H1 (cell line): ENCODE results near the gene TTC34. TPM values are rescaled to one million over a fixed set of nuclear protein-coding genes. Genes with fewer than 3 reads are reported as not detected.

Source experiments
- CTCF ChIA-PET: fragments of 300-600 bp; sonication (Branson Sonifier 250); formaldehyde crosslinking; loops from one replicate; lab custom pipeline; 2021; ENCODE audit not compliant: partially characterized antibody; lab: Charles Lee
- POLR2A ChIA-PET: fragments of 300-600 bp; sonication (Branson Sonifier 250); formaldehyde crosslinking; loops from one replicate; lab custom pipeline; 2021; ENCODE audit warnings: inconsistent platforms; ENCODE audit not compliant: partially characterized antibody; lab: Charles Lee
- DNase-seq, 2 experiments: peaks; one replicate each; pipeline versions ENCODE4 v3.0.0 to v3.0.0-alpha.2; 2010 to 2022; ENCODE audit warnings: low spot score in 2 of 2, low read depth in 1 of 2, mixed read lengths in 1 of 2
- FAIRE-seq: peaks from 2 replicates; lab custom pipeline; 2011; peaks lifted over from hg19 to GRCh38; lab: Jason Lieb, UNC
- H2AFZ ChIP-seq: 2 replicates; pipeline ENCODE4 v1.8.1; 2012; ENCODE audit warnings: low read length, inconsistent platforms
- H2AK5ac ChIP-seq: 2 replicates; pipeline ENCODE4 v1.6.1; 2013; ENCODE audit warnings: low read depth, low read length
- H2BK120ac ChIP-seq: replicated peaks from 2 replicates; pipeline ENCODE3; 2013; ENCODE audit warnings: low read depth, low read length, inconsistent platforms
- H2BK12ac ChIP-seq: 2 replicates; pipeline ENCODE4 v1.6.1; 2013; ENCODE audit warnings: low read depth, low read length
- H2BK15ac ChIP-seq: 2 replicates; pipeline ENCODE4 v1.6.1; 2013; ENCODE audit warnings: low read length
- H2BK20ac ChIP-seq: 2 replicates; pipeline ENCODE4 v1.6.1; 2013; ENCODE audit warnings: low read length
- H2BK5ac ChIP-seq: 2 replicates; pipeline ENCODE4 v1.6.1; 2013; ENCODE audit warnings: low read depth, low read length
- H3K14ac ChIP-seq: 2 replicates; pipeline ENCODE4 v1.6.1; 2013; ENCODE audit warnings: inconsistent platforms; ENCODE audit not compliant: insufficient read length
- H3K18ac ChIP-seq: 2 replicates; pipeline ENCODE4 v1.6.1; 2013; ENCODE audit warnings: low read length; ENCODE audit errors: extremely low read depth
- H3K23ac ChIP-seq: 2 replicates; pipeline ENCODE4 v1.6.1; 2013; ENCODE audit warnings: inconsistent platforms; ENCODE audit not compliant: insufficient read length
- H3K23me2 ChIP-seq: 2 replicates; pipeline ENCODE4 v1.6.1; 2013; ENCODE audit warnings: low read depth, low read length
- H3K27ac ChIP-seq: 2 replicates; pipeline ENCODE4 v1.6.1; 2011; ENCODE audit warnings: low read depth, low read length, inconsistent platforms
- H3K27me3 ChIP-seq, 4 experiments: replicated peaks in 1 of 4; 1 replicate in 1 of 4; 2 replicates in 3 of 4; pipeline versions ENCODE4 v1.6.1 to v1.8.1; 2011 to 2013; ENCODE audit warnings: low read length in 3 of 4, mild to moderate bottlenecking in 3 of 4, inconsistent platforms in 2 of 4, mixed read lengths in 2 of 4, moderate library complexity in 1 of 4; ENCODE audit not compliant: control insufficient read depth in 3 of 4, insufficient read depth in 3 of 4; ENCODE audit errors: extremely low read depth in 1 of 4
- H3K36me3 ChIP-seq, 4 experiments: 2 replicates each; pipeline versions ENCODE4 v1.6.1 to v1.8.1; 2011 to 2013; ENCODE audit warnings: mild to moderate bottlenecking in 4 of 4, low read length in 3 of 4, moderate library complexity in 2 of 4, control low read depth in 1 of 4, inconsistent platforms in 1 of 4; ENCODE audit not compliant: insufficient read depth in 4 of 4, control insufficient read depth in 2 of 4
- H3K4ac ChIP-seq: replicated peaks from 2 replicates; pipeline ENCODE3; 2013; ENCODE audit warnings: low read length, low read depth, mixed read lengths, inconsistent platforms; ENCODE audit not compliant: insufficient read length
- H3K4me1 ChIP-seq, 4 experiments: replicated peaks in 1 of 4; 1 replicate in 1 of 4; 2 replicates in 3 of 4; pipeline versions ENCODE4 v1.6.1 to v1.8.1; 2011 to 2013; ENCODE audit warnings: low read length in 3 of 4, inconsistent platforms in 2 of 4, mixed read lengths in 1 of 4; ENCODE audit not compliant: insufficient read depth in 4 of 4, control insufficient read depth in 3 of 4
- H3K4me2 ChIP-seq, 2 experiments: 2 replicates each; pipeline versions ENCODE4 v1.6.1 to v1.8.1; 2011 to 2013; ENCODE audit warnings: low read depth in 2 of 2, low read length in 2 of 2, control low read depth in 1 of 2, inconsistent platforms in 1 of 2, mild to moderate bottlenecking in 1 of 2; ENCODE audit not compliant: insufficient read depth in 1 of 2
- H3K4me3 ChIP-seq, 4 experiments: fragments of 200-600, 300-600 bp in 1 of 4; sonication (generic), shearing (Covaris generic), sonication (Bioruptor Twin) in 1 of 4; 2 replicates each; pipeline versions ENCODE4 v1.5.1 to v1.8.1; 2011 to 2016; ENCODE audit warnings: low read length in 4 of 4, low read depth in 3 of 4, control low read depth in 2 of 4, inconsistent platforms in 2 of 4, mild to moderate bottlenecking in 2 of 4, mixed read lengths in 1 of 4, moderate library complexity in 1 of 4; ENCODE audit not compliant: insufficient read depth in 2 of 4; ENCODE audit errors: extremely low read depth in 1 of 4
- H3K56ac ChIP-seq: replicated peaks from 2 replicates; pipeline ENCODE3; 2013; ENCODE audit warnings: low read depth, mild to moderate bottlenecking, mixed read lengths, low read length, inconsistent platforms; ENCODE audit not compliant: insufficient read length
- H3K79me1 ChIP-seq: 2 replicates; pipeline ENCODE4 v1.6.1; 2013; ENCODE audit warnings: low read depth, low read length, control low read depth
- H3K79me2 ChIP-seq, 2 experiments: 2 replicates each; pipeline versions ENCODE4 v1.6.1 to v1.8.1; 2012 to 2013; ENCODE audit warnings: low read length in 2 of 2, mild to moderate bottlenecking in 2 of 2, inconsistent platforms in 1 of 2; ENCODE audit not compliant: insufficient read depth in 2 of 2, control insufficient read depth in 1 of 2
- H3K9ac ChIP-seq, 4 experiments: replicated peaks in 1 of 4; 1 replicate in 1 of 4; 2 replicates in 3 of 4; pipeline versions ENCODE4 v1.6.1 to v1.8.1; 2011 to 2013; ENCODE audit warnings: low read depth in 3 of 4, low read length in 3 of 4, control low read depth in 2 of 4, mild to moderate bottlenecking in 2 of 4, moderate library complexity in 2 of 4, inconsistent platforms in 1 of 4; ENCODE audit errors: extremely low read depth in 1 of 4
- H3K9me3 ChIP-seq, 2 experiments: 2 replicates each; pipeline versions ENCODE4 v1.6.1 to v1.8.1; 2012 to 2013; ENCODE audit warnings: mild to moderate bottlenecking in 2 of 2, moderate library complexity in 2 of 2, control low read depth in 1 of 2, inconsistent platforms in 1 of 2, low read depth in 1 of 2, low read length in 1 of 2, mixed read lengths in 1 of 2; ENCODE audit not compliant: insufficient read depth in 2 of 2
- H4K20me1 ChIP-seq, 2 experiments: replicated peaks in 1 of 2; 2 replicates each; pipeline versions ENCODE3 to v1.8.1; 2011 to 2013; ENCODE audit warnings: inconsistent platforms in 2 of 2, low read length in 2 of 2, mild to moderate bottlenecking in 1 of 2; ENCODE audit not compliant: insufficient read depth in 2 of 2, control insufficient read depth in 1 of 2
- H4K5ac ChIP-seq: 2 replicates; pipeline ENCODE4 v1.6.1; 2013; ENCODE audit warnings: low read length, low read depth, mixed read lengths, inconsistent platforms; ENCODE audit not compliant: insufficient read length
- H4K8ac ChIP-seq: 2 replicates; pipeline ENCODE4 v1.8.0; 2013; ENCODE audit warnings: mild to moderate bottlenecking, moderate library complexity, low read length, inconsistent platforms; ENCODE audit not compliant: insufficient read depth; ENCODE audit errors: extremely low read depth
- H4K91ac ChIP-seq: replicated peaks from 2 replicates; pipeline ENCODE3; 2013; ENCODE audit warnings: low read length, mixed read lengths, inconsistent platforms; ENCODE audit not compliant: insufficient read length
- CREB1 ChIP-seq: IDR thresholded peaks from 2 replicates; pipeline ENCODE4 v1.6.1; 2012; ENCODE audit warnings: inconsistent platforms
- CTBP2 ChIP-seq: IDR thresholded peaks from 2 replicates; pipeline ENCODE4 v1.7.0; 2011; ENCODE audit warnings: borderline replicate concordance, mild to moderate bottlenecking, moderate library complexity, mixed read lengths, low read length; ENCODE audit not compliant: insufficient read depth, insufficient read length
- FOSL1 ChIP-seq: IDR thresholded peaks from 2 replicates; pipeline ENCODE4 v1.6.1; 2011; ENCODE audit warnings: mild to moderate bottlenecking, low read depth, low read length, moderate library complexity; ENCODE audit not compliant: insufficient read depth
- KDM1A ChIP-seq: fragments of 200-600, 300-600 bp; sonication (generic); IDR thresholded peaks from 2 replicates; pipeline ENCODE4 v1.7.1; 2016; ENCODE audit warnings: mild to moderate bottlenecking, low read length, borderline replicate concordance
- MAFK ChIP-seq: IDR thresholded peaks from 2 replicates; pipeline ENCODE4 v1.6.1; 2012; ENCODE audit warnings: low read depth, mild to moderate bottlenecking, improper control_type of control experiment, low read length
- NANOG ChIP-seq: IDR thresholded peaks from 2 replicates; pipeline ENCODE4 v1.6.1; 2011; ENCODE audit warnings: low read length, low read depth, mild to moderate bottlenecking, inconsistent platforms; ENCODE audit not compliant: insufficient read depth, poor library complexity, severe bottlenecking
- PHF8 ChIP-seq: fragments of 200-600 bp; sonication (generic); conservative IDR thresholded peaks from 2 replicates; pipeline ENCODE4 v1.7.1; 2012; ENCODE audit warnings: low read depth, mild to moderate bottlenecking, inconsistent platforms, low read length, moderate library complexity
- RNF2 ChIP-seq: fragments of 200-900, 300-1000 bp; sonication (generic); IDR thresholded peaks from 2 replicates; pipeline ENCODE4 v1.7.1; 2016; ENCODE audit warnings: borderline replicate concordance, low read depth, mild to moderate bottlenecking, antibody characterized with exemption, low read length; ENCODE audit not compliant: poor library complexity, severe bottlenecking; ENCODE audit errors: missing control alignments
- SIN3A ChIP-seq, 2 experiments: IDR thresholded peaks in 1 of 2; conservative IDR thresholded peaks in 1 of 2; 2 replicates each; pipeline ENCODE4 v1.6.1; 2011 to 2012; ENCODE audit warnings: low read length in 2 of 2, improper control_type of control experiment in 1 of 2, low read depth in 1 of 2, mild to moderate bottlenecking in 1 of 2
- SP4 ChIP-seq: IDR thresholded peaks from 2 replicates; pipeline ENCODE4 v1.6.1; 2012; ENCODE audit warnings: low read length, inconsistent platforms
- WGBS, 2 experiments: shearing (Covaris generic) in 1 of 2; methylation state at CpG; one replicate each; pipeline versions ENCODE4 v1.1.6 to v1.1.7; 2013 to 2015; ENCODE audit warnings: low lambda C conversion rate in 2 of 2, mixed read lengths in 2 of 2, inconsistent platforms in 1 of 2, low coverage in 1 of 2, missing lambda C conversion rate in 1 of 2; ENCODE audit not compliant: insufficient replicate concordance in 2 of 2, insufficient coverage in 1 of 2, insufficient read length in 1 of 2; ENCODE audit errors: extremely low coverage in 1 of 2, missing lambda C conversion rate in 1 of 2; 5-methylcytosine and 5-hydroxymethylcytosine counted together
- polyA plus RNA-seq, 7 experiments: library from polyadenylated mRNA; depleted of rRNA in 3 of 7; stranded (reverse) in 5 of 7; unstranded in 2 of 7; fragments of >200 nt in 5 of 7; fragments of 200-250 nt in 2 of 7; gene quantifications; 1 replicate in 5 of 7; 2 replicates in 1 of 7; 4 replicates in 1 of 7; pipeline versions ENCODE4 v1.2.1 to v1.2.3, GENCODE V29; 2011 to 2013; ENCODE audit warnings: missing spikeins in 2 of 7, mixed read lengths in 2 of 7
- total RNA-seq: library from RNA; stranded (reverse); fragmentation: NEBNext Ultra II Directional; extraction: Animal tissue kit (Norgen Biotek cat#: 25700); gene quantifications from 2 replicates; pipeline ENCODE4 v1.2.1, GENCODE V29; 2021
- TF ChIP-seq, protein P1 (sequence below): IDR thresholded peaks from 2 replicates; pipeline ENCODE4 v1.6.1; 2012; ENCODE audit warnings: low read length, inconsistent platforms

Gene TTC34
- total and polyA plus RNA-seq, 2 of the 8 experiments (the other 6 are each of a cell fraction or from before 2014, with no cell fraction given): 0.23 to 0.50 TPM

GRCh38 chr1:2802421-2802961 is 998 bp upstream of the TTC34 start:
- no peak overlapping the region for H4K8ac ChIP-seq
- H3K14ac ChIP-seq: no peak overlapping the region
- no peak for TF ChIP-seq KDM1A
- no peak for TF ChIP-seq RNF2
- TF ChIP-seq CREB1: no peak
- TF ChIP-seq CTBP2: no peak
- TF ChIP-seq MAFK: no peak
- TF ChIP-seq NANOG: no peak
- no peak for TF ChIP-seq SIN3A (conservative IDR thresholded peaks at IDR 0.05 in 1 of 2, IDR thresholded peaks at IDR 0.05 in 1 of 2; ENCODE audit: low read depth in 1 of 2, low read length in 2 of 2)
- TF ChIP-seq SP4: no peak
- TF ChIP-seq, protein P1, sequence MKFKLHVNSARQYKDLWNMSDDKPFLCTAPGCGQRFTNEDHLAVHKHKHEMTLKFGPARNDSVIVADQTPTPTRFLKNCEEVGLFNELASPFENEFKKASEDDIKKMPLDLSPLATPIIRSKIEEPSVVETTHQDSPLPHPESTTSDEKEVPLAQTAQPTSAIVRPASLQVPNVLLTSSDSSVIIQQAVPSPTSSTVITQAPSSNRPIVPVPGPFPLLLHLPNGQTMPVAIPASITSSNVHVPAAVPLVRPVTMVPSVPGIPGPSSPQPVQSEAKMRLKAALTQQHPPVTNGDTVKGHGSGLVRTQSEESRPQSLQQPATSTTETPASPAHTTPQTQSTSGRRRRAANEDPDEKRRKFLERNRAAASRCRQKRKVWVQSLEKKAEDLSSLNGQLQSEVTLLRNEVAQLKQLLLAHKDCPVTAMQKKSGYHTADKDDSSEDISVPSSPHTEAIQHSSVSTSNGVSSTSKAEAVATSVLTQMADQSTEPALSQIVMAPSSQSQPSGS: no peak
- TF ChIP-seq PHF8: no peak
- TF ChIP-seq FOSL1: no peak

More at GRCh38 chr1:2802421-2802961, 998 bp upstream of the TTC34 start:
- Histone ChIP-seq H3K79me1 (no peaks in the 10 kb centered on the region), H3K4ac (no peak overlapping the region), H2AFZ (no peak overlapping the region), H2BK12ac (no peak overlapping the region), H3K27ac (no peak overlapping the region), H3K36me3 (no peaks in the 10 kb centered on the region; a peak in 1 of 8 replicates), H3K79me2 (no peaks in the 10 kb centered on the region), H4K5ac (no peak overlapping the region), H3K4me3 (no peak overlapping the region), H2AK5ac (no peak overlapping the region), H2BK5ac (no peak overlapping the region), H2BK15ac (no peak overlapping the region), H2BK120ac (no peak overlapping the region), H3K23me2 (no peaks in the 10 kb centered on the region), H4K20me1 (no peaks in the 10 kb centered on the region), H3K23ac (no peak overlapping the region), H3K4me1 (no peaks in the 10 kb centered on the region), H4K91ac (no peak overlapping the region), H2BK20ac (no peak overlapping the region), H3K56ac (no peak overlapping the region), H3K4me2 (no peak overlapping the region), H3K27me3 (no peaks in the 10 kb centered on the region), H3K9ac (no peak overlapping the region), H3K18ac (no peak overlapping the region), H3K9me3 (peaks cover 61 to 99% of the 10 kb centered on the region in 2 experiments)
- FAIRE-seq: no peak
- POLR2A ChIA-PET: no interaction called here
- no peak for DNase-seq
- 88% methylated on average over 10 of the region's 10 CpGs; no CpG with 5 or more reads in 1 of the 2 experiments for WGBS, 2 experiments
- CTCF ChIA-PET: no interaction called here
